Renal cortex interstitium (tissue), 15 donors: ENCODE data around the gene AWAT2. TPM values are rescaled to one million over a fixed set of nuclear protein-coding genes. Genes with fewer than 3 reads are reported as not detected.

Experiments
- DNase-seq, 11 donors: peaks; one replicate each; pipeline ENCODE4 v3.0.0-alpha.2; 2013; ENCODE audit warnings: low read depth in 9 of 11, low spot score in 4 of 11; ENCODE audit errors: extremely low read depth in 1 of 11
- long read RNA-seq, 16 experiments: transcript quantifications; one replicate each; lab custom pipeline, GENCODE V29; 2026
- polyA plus RNA-seq, 3 donors: library from polyadenylated mRNA; unstranded; fragments of 120-200 nt; gene quantifications; one replicate each; pipeline ENCODE4 v1.2.1, GENCODE V29; 2013; ENCODE audit not compliant: insufficient read length in 3 of 3

AWAT2 gene
- polyA plus RNA-seq = not detected
- long read RNA-seq, donor 1 = 0 reads
- long read RNA-seq, donor 2 = 0 reads
- long read RNA-seq, donor 3 = 0 reads
- long read RNA-seq, donor 4 = 0 reads
- long read RNA-seq, donor 5 = 0 reads
- long read RNA-seq, donor 6 = 0 reads
- long read RNA-seq, donor 7 = 0 reads
- long read RNA-seq, donor 8 = 0 reads
- long read RNA-seq, donor 9 = 0 reads
- long read RNA-seq, donor 10 = 0 reads
- long read RNA-seq, donor 11 = 0 reads
- long read RNA-seq, donor 12 = 0 reads
- long read RNA-seq, donor 13 = 0 reads
- long read RNA-seq, donor 14 = 0 reads
- long read RNA-seq, donor 15 = 0 reads
- long read RNA-seq, donor 16, partial matches to known transcripts = 262 of 277 reads
- long read RNA-seq, donor 16, other reads (novel, unspliced or antisense) = 15 of 277 reads

GRCh38 chrX:70049925-70050324, at the start of gene AWAT2:
AWAT2 (minus strand) TSS chrX:70049938; CDS start chrX:70049932, 6 bp downstream.
- no peak for DNase-seq

GRCh38 chrX:70096052-70096451, 46.3 kb upstream of the AWAT2 start:
- DNase-seq = no peak

- DNase-seq = no peak
Measured at GRCh38 chrX:70092247-70092646, 42.5 kb upstream of the AWAT2 start.

GRCh38 chrX:70089604-70090297, 40.0 kb upstream of the AWAT2 start:
- no peak for DNase-seq

- no peak for DNase-seq
Measured at GRCh38 chrX:70088751-70089150, 39.0 kb upstream of the AWAT2 start.

GRCh38 chrX:70087857-70088630, 38.3 kb upstream of the AWAT2 start:
- peak in 1 of 11 donors; percentile 2 for DNase-seq

- DNase-seq = no peak
Measured at GRCh38 chrX:70084592-70085240, 35.0 kb upstream of the AWAT2 start.

- no peak for DNase-seq
Measured at GRCh38 chrX:70082723-70083122, 33.0 kb upstream of the AWAT2 start.

- DNase-seq = no peak
Measured at GRCh38 chrX:70079870-70080269, 30.1 kb upstream of the AWAT2 start.

GRCh38 chrX:70079297-70079696, 29.6 kb upstream of the AWAT2 start:
- DNase-seq = no peak

- DNase-seq = no peak
Measured at GRCh38 chrX:70066646-70067045, 16.9 kb upstream of the AWAT2 start.

GRCh38 chrX:70062961-70063550, 13.3 kb upstream of the AWAT2 start:
- DNase-seq = no peak

- no peak for DNase-seq
Measured at GRCh38 chrX:70062076-70062475, 12.3 kb upstream of the AWAT2 start, which contains the start of gene OTUD6A. OTUD6A (plus strand) TSS chrX:70062457; CDS start chrX:70062525, 68 bp downstream.

GRCh38 chrX:70054391-70054790, 4.7 kb upstream of the AWAT2 start:
- DNase-seq = no peak

- DNase-seq = no peak
Measured at GRCh38 chrX:70052895-70053615, 3.3 kb upstream of the AWAT2 start.

GRCh38 chrX:70049406-70049805, 332 bp downstream of the AWAT2 start:
- DNase-seq = no peak

- DNase-seq = no peak
Measured at GRCh38 chrX:70046978-70047377, 2.8 kb downstream of the AWAT2 start.

- no peak for DNase-seq
Measured at GRCh38 chrX:70044541-70045245, 5.0 kb downstream of the AWAT2 start.
